Body of pancreas (tissue), 4 donors: ENCODE results near the gene C11orf24. TPM values are rescaled to one million over a fixed set of nuclear protein-coding genes. Genes with fewer than 3 reads are reported as not detected.

Experiments
- ATAC-seq: fragments of 150-250 bp; one replicate; pipeline ENCODE4 v1.9.1; 2016
- DNase-seq, 4 donors: peaks; one replicate each; pipeline ENCODE4 v3.0.0-alpha.2; 2019
- H3K27ac ChIP-seq, 4 donors: fragments of 200-600 bp; sonication (generic); 1 replicate in 3 of 4; 2 replicates in 1 of 4; pipeline versions ENCODE4 v1.5.1 to v1.6.1; 2016 to 2019; ENCODE audit warnings: mild to moderate bottlenecking in 1 of 4, mixed read lengths in 1 of 4, moderate library complexity in 1 of 4
- H3K27me3 ChIP-seq, 2 donors: fragments of 200-600 bp; sonication (generic); one replicate each; pipeline ENCODE4 v1.6.0; 2016; ENCODE audit warnings: mild to moderate bottlenecking in 1 of 2
- H3K36me3 ChIP-seq, 2 donors: fragments of 200-600 bp; sonication (generic); replicated peaks in 1 of 2; 2 replicates each; pipeline ENCODE4 v1.5.1; 2016; ENCODE audit warnings: low read depth in 2 of 2; ENCODE audit not compliant: insufficient read depth in 1 of 2
- H3K4me1 ChIP-seq: fragments of 200-600 bp; sonication (generic); one replicate; pipeline ENCODE4 v1.6.0; 2016
- H3K4me3 ChIP-seq, 2 donors: fragments of 200-600 bp; sonication (generic); 1 replicate in 1 of 2; 2 replicates in 1 of 2; pipeline ENCODE4 v1.5.1; 2016 to 2019
- H3K9me3 ChIP-seq, 3 donors: fragments of 200-600 bp; sonication (generic); 1 replicate in 2 of 3; 2 replicates in 1 of 3; pipeline ENCODE4 v1.5.1; 2016
- POLR2A ChIP-seq, 3 donors: fragments of 450-650 bp; IDR thresholded peaks; one replicate each; pipeline ENCODE4 v1.6.1; 2016; ENCODE audit warnings: antibody characterized with exemption in 3 of 3, mild to moderate bottlenecking in 2 of 3
- WGBS, 2 donors: methylation state at CpG; one replicate each; pipeline ENCODE4 v1.1.5; 2017; 5-methylcytosine and 5-hydroxymethylcytosine counted together
- intact Hi-C: fragments of 100-400 bp; cut with DNase I; formaldehyde crosslinking; loops from one replicate; pipeline ENCODE4 v1.15.1; 2023
- total RNA-seq, 2 donors: library from RNA; depleted of rRNA; stranded (reverse); fragments of >200 nt; gene quantifications; one replicate each; pipeline ENCODE4 v1.1.0, GENCODE V29; 2016
- TF ChIP-seq, protein P1 (sequence below), 7 experiments: fragments of 450-650 bp in 4 of 7; fragments of 200-600 bp in 3 of 7; sonication (generic) in 3 of 7; IDR thresholded peaks; one replicate each; pipeline ENCODE4 v1.5.1; 2016 to 2019; ENCODE audit warnings: antibody characterized with exemption in 7 of 7

The C11orf24 gene
- total RNA-seq, 2 donors from 2014 or later, result 8.2 to 14.3 TPM

DNA sequence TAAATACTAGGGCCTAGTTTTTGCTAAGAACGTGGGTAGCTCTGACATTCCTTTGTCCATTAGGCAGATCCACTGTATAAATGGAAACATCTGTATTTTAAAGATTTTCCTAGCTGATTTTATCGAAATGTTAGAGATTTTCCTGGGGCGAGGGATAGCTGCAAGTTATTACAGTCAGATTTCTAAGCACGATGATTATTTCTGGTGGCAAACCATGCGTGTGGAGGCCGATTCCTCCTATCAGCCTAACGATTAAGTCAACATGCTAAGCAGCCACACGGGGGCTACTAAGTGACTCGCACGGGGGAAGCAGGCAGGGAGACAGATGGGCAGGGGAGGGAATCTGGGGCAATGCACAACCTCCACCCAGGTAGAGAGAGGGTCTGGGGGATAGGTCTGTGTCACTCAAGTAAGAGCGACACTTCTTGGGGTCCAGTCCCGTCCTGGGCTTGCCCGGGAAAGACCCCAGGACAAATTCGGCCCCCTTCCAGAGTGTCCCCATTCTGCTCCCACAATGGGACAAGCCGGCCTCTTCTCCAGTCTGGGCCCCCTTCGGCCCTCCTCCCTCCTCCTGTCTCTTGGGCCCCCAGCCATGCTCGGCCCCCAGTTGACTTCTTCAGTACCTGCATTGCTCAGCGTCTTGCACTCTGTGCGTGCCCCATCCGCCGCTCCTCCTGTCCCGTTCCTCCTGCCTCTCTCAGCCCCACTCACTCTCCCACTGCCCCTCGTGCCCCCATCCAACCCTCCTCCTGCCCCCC is 571 bp downstream of the C11orf24 start:
- ATAC-seq, result peak; percentile 39
- peak overlapping the region; percentile 85 to 93 (median 90) for H3K27ac ChIP-seq
- H3K27me3 ChIP-seq, result no peaks in the 10 kb centered on the region
- peaks cover 33% of the 10 kb centered on the region for H3K4me1 ChIP-seq
- peaks cover 3 to 4% of the 10 kb centered on the region in 2 donors for H3K36me3 ChIP-seq
- intact Hi-C loops, result no loop called here
- DNase-seq, result peak; percentile 62 to 77 (median 71)
- WGBS, 2 donors, result 2% methylated on average over 23 of the region's 23 CpGs
- H3K4me3 ChIP-seq, result peak overlapping the region; percentile 57 to 73
- no peaks in the 10 kb centered on the region for H3K9me3 ChIP-seq
- TF ChIP-seq, protein P1, sequence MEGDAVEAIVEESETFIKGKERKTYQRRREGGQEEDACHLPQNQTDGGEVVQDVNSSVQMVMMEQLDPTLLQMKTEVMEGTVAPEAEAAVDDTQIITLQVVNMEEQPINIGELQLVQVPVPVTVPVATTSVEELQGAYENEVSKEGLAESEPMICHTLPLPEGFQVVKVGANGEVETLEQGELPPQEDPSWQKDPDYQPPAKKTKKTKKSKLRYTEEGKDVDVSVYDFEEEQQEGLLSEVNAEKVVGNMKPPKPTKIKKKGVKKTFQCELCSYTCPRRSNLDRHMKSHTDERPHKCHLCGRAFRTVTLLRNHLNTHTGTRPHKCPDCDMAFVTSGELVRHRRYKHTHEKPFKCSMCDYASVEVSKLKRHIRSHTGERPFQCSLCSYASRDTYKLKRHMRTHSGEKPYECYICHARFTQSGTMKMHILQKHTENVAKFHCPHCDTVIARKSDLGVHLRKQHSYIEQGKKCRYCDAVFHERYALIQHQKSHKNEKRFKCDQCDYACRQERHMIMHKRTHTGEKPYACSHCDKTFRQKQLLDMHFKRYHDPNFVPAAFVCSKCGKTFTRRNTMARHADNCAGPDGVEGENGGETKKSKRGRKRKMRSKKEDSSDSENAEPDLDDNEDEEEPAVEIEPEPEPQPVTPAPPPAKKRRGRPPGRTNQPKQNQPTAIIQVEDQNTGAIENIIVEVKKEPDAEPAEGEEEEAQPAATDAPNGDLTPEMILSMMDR (IDR thresholded peaks at IDR 0.05), result peak in 6 of 7 experiments; percentile 15 to 48 (median 43)
- no peak for TF ChIP-seq POLR2A (IDR thresholded peaks at IDR 0.05)

DNA sequence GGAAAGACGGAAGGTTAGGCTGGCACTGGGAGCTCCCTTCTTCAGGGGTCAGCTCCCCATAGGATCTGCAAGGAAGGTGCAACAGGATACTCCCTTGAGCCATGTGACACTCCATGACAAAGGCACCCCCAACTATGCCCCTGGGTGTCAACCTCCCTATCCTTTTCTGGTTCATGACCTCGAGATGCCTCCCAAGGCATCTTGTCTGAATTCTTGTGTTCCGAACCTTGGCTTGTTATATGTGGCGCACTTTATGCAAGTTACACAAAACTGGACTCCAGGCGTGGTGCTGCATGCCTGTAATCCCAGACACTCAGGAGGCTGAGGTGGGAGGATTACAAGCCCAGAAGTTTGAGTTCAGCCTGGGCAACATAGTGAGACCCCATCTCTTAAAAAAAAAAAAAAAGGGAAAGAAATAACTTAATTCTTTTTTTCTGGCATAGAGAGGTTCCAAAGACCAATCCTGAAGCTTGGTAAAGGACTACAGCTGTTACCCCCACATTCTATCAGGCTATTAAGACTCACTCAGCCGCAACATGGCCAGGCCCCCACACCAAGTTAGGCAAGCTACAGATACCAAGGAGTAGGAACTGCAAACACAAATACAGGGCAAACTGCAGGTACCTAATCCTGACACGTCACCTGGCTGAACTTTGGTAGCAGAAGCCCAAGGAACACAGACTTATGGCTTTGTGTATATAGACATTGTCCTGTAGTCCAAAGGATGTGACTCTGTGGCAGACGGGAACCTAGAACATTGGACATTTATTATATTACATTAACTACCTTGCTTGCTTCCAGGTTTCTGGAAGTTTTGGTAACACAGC is 1.4 kb downstream of the C11orf24 start:
- 59 to 62% methylated on average over 8 of the region's 8 CpGs for WGBS, 2 donors
- intact Hi-C loops, result no loop called here
- Histone ChIP-seq H3K36me3 (peaks cover 3 to 6% of the 10 kb centered on the region in 2 donors), H3K27me3 (no peaks in the 10 kb centered on the region), H3K27ac (peak overlapping the region in 3 of 4 donors; percentile 89 to 93 (median 91)), H3K9me3 (no peaks in the 10 kb centered on the region), H3K4me1 (peaks cover 33% of the 10 kb centered on the region), H3K4me3 (no peak overlapping the region)
- ATAC-seq (no peak), DNase-seq (no peak)
- no peak for TF ChIP-seq POLR2A (IDR thresholded peaks at IDR 0.05)
- TF ChIP-seq, protein P1 (IDR thresholded peaks at IDR 0.05), result no peak

DNA sequence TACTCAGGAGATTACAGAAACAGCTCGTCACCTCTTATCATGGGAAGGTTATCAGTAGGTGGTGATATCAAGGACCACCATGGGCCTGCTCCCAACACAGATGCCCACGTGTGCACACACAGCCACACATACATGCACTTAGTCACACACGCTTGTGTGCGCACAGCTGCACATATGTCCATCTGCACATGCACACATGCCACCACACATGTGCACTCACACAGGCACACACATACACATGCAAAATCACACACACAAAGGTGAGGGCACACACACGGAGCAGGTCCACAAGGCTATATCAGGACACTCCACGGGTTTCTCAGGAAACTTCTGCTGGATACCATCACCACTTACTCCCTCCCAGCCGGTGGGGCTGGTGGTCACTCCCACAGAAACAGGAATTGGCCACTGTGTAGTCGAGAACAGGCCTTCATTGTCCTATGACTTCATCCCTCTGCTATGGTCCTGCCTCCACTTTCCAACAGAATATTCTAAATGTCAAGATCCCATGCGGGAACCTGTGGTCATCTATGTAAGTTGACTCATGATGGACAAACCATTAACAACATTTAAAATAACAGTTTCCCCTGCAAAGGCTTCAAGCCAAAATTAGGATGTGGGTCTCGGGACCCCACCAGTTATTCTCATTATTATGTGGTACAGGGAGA is 2.2 kb downstream of the C11orf24 start:
- Histone ChIP-seq H3K27me3 (no peaks in the 10 kb centered on the region), H3K36me3 (peaks cover 3 to 9% of the 10 kb centered on the region in 2 donors), H3K4me3 (no peak overlapping the region), H3K27ac (no peak overlapping the region), H3K9me3 (no peaks in the 10 kb centered on the region), H3K4me1 (peaks cover 33% of the 10 kb centered on the region)
- ATAC-seq, result no peak
- DNase-seq, result no peak
- 43 to 51% methylated on average over 10 of the region's 10 CpGs for WGBS, 2 donors
- intact Hi-C loops, result no loop called here
- TF ChIP-seq, protein P1 (IDR thresholded peaks at IDR 0.05), result no peak
- TF ChIP-seq POLR2A (IDR thresholded peaks at IDR 0.05), result no peak

DNA sequence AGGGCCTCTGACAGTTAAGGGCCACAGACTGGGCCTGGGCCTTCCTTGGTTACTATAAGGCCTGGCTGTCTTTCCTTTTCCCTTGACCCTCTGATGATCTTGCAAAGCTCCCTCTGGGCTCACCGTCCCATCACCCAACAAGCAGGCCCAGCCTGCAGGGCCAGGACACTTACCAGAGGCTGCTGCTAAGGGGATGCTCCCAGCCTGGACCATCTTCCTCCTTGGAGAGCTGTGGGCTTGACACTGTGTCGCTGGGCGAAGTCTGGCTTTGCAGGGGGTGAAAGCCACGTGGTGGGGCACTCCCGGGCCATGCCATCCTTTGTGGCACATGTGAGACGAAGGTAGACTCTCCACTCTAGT is 3.9 kb downstream of the C11orf24 start:
- H3K4me3 ChIP-seq, result no peak overlapping the region
- no peak overlapping the region for H3K27ac ChIP-seq
- H3K36me3 ChIP-seq, result peaks cover 3 to 20% of the 10 kb centered on the region in 2 donors
- no peak for DNase-seq
- H3K9me3 ChIP-seq, result no peaks in the 10 kb centered on the region
- 87 to 90% methylated on average over 5 to 6 of the region's 6 CpGs for WGBS, 2 donors
- no peak for TF ChIP-seq POLR2A (IDR thresholded peaks at IDR 0.05)
- TF ChIP-seq, protein P1 (IDR thresholded peaks at IDR 0.05), result no peak
- intact Hi-C loops, result no loop called here
- peaks cover 28% of the 10 kb centered on the region for H3K4me1 ChIP-seq
- no peak for ATAC-seq
- no peaks in the 10 kb centered on the region for H3K27me3 ChIP-seq
